Suprapubic skin (tissue), 4 donors: Measurements from ENCODE around the gene ACSF2. TPM values are rescaled to one million over a fixed set of nuclear protein-coding genes. Genes with fewer than 3 reads are reported as not detected.
A peak's percentile ranks its signal among the peaks of the same experiment; 100 is the strongest.

ENCODE experiments used
- DNase-seq, 2 donors: peaks; one replicate each; pipeline ENCODE4 v3.0.0-alpha.2; 2019; ENCODE audit warnings: low spot score in 2 of 2
- H3K27ac ChIP-seq: fragments of 200-600 bp; sonication (generic); one replicate; pipeline ENCODE4 v1.5.1; 2019
- H3K27me3 ChIP-seq: fragments of 200-600 bp; sonication (generic); one replicate; pipeline ENCODE4 v1.5.1; 2019
- H3K36me3 ChIP-seq: fragments of 200-600 bp; sonication (generic); one replicate; pipeline ENCODE4 v1.5.1; 2019
- H3K4me1 ChIP-seq: fragments of 200-600 bp; sonication (generic); one replicate; pipeline ENCODE4 v1.5.1; 2019
- H3K4me3 ChIP-seq: fragments of 200-600 bp; sonication (generic); one replicate; pipeline ENCODE4 v1.5.1; 2019; ENCODE audit warnings: mild to moderate bottlenecking
- H3K9me3 ChIP-seq: fragments of 200-600 bp; sonication (generic); one replicate; pipeline ENCODE4 v1.5.1; 2019
- CTCF ChIP-seq, 2 donors: fragments of 200-600 bp in 1 of 2; fragments of 450-650 bp in 1 of 2; sonication (generic) in 1 of 2; IDR thresholded peaks; one replicate each; pipeline ENCODE4 v1.5.1; 2016 to 2019; ENCODE audit warnings: antibody characterized with exemption in 2 of 2, mild to moderate bottlenecking in 1 of 2, moderate library complexity in 1 of 2
- EP300 ChIP-seq: sonication (generic); formaldehyde crosslinking; IDR thresholded peaks from one replicate; pipeline ENCODE4 v1.6.1; 2017; ENCODE audit warnings: antibody characterized with exemption
- POLR2A ChIP-seq, 2 donors: fragments of 450-650 bp; IDR thresholded peaks; one replicate each; pipeline ENCODE4 v1.6.1; 2017; ENCODE audit warnings: antibody characterized with exemption in 2 of 2, mild to moderate bottlenecking in 2 of 2, moderate library complexity in 2 of 2
- POLR2AphosphoS5 ChIP-seq, 3 donors: sonication (generic); formaldehyde crosslinking; IDR thresholded peaks; one replicate each; pipeline ENCODE4 v1.6.1; 2017; ENCODE audit warnings: antibody characterized with exemption in 3 of 3
- WGBS: methylation state at CpG from one replicate; pipeline ENCODE4 v1.1.5; 2018; 5-methylcytosine and 5-hydroxymethylcytosine counted together
- total RNA-seq, 4 donors: library from RNA; depleted of rRNA; stranded (reverse); fragments of >200 nt; gene quantifications; one replicate each; pipeline ENCODE4 v1.1.0, GENCODE V29; 2016

Gene ACSF2
- total RNA-seq, 4 donors from 2014 or later: 61.2 to 164 (median 69.8) TPM

- Histone ChIP-seq H3K27me3 (no peaks in the 10 kb centered on the region), H3K4me1 (peaks cover 21% of the 10 kb centered on the region), H3K9me3 (no peaks in the 10 kb centered on the region), H3K36me3 (no peaks in the 10 kb centered on the region), H3K27ac (no peak overlapping the region), H3K4me3 (no peak overlapping the region)
- TF ChIP-seq POLR2AphosphoS5 (IDR thresholded peaks at IDR 0.05) (no peak), EP300 (no peak), POLR2A (IDR thresholded peaks at IDR 0.05) (no peak), CTCF (IDR thresholded peaks at IDR 0.05) (no peak)
- 79% methylated on average over 4 of the region's 4 CpGs for WGBS
- no peak for DNase-seq
Measured at GRCh38 chr17:50517011-50517410, 91.0 kb downstream of the ACSF2 start.

GRCh38 chr17:50517504-50518383, 91.7 kb downstream of the ACSF2 start:
- H3K4me1 ChIP-seq: peaks cover 21% of the 10 kb centered on the region
- 84% methylated on average over 8 of the region's 8 CpGs for WGBS
- H3K27ac ChIP-seq: no peak overlapping the region

GRCh38 chr17:50518384-50519023, 92.5 kb downstream of the ACSF2 start:
- no peak for DNase-seq
- H3K27ac ChIP-seq: peak overlapping the region; percentile 29
- 75% methylated on average over 10 of the region's 13 CpGs for WGBS
- H3K9me3 ChIP-seq: no peaks in the 10 kb centered on the region
- H3K27me3 ChIP-seq: no peaks in the 10 kb centered on the region
- peaks cover 21% of the 10 kb centered on the region for H3K4me1 ChIP-seq
- H3K4me3 ChIP-seq: no peak overlapping the region
- no peaks in the 10 kb centered on the region for H3K36me3 ChIP-seq
- TF ChIP-seq POLR2A (IDR thresholded peaks at IDR 0.05): no peak
- TF ChIP-seq CTCF (IDR thresholded peaks at IDR 0.05): no peak
- TF ChIP-seq EP300: no peak
- TF ChIP-seq POLR2AphosphoS5 (IDR thresholded peaks at IDR 0.05): no peak

More at GRCh38 chr17:50517504-50518383, 91.7 kb downstream of the ACSF2 start:
- TF ChIP-seq POLR2A (IDR thresholded peaks at IDR 0.05) (no peak), EP300 (no peak), POLR2AphosphoS5 (IDR thresholded peaks at IDR 0.05) (no peak), CTCF (IDR thresholded peaks at IDR 0.05) (no peak)
- Histone ChIP-seq H3K4me3 (no peak overlapping the region), H3K27me3 (no peaks in the 10 kb centered on the region), H3K36me3 (no peaks in the 10 kb centered on the region), H3K9me3 (no peaks in the 10 kb centered on the region)
- DNase-seq: no peak

- Histone ChIP-seq H3K36me3 (no peaks in the 10 kb centered on the region), H3K27me3 (no peaks in the 10 kb centered on the region), H3K4me1 (peaks cover 20% of the 10 kb centered on the region), H3K4me3 (no peak overlapping the region), H3K9me3 (no peaks in the 10 kb centered on the region), H3K27ac (no peak overlapping the region)
- no peak for DNase-seq
- TF ChIP-seq EP300: no peak
- WGBS: 86% methylated on average over 8 of the region's 8 CpGs
Measured at GRCh38 chr17:50519141-50519834, 93.3 kb downstream of the ACSF2 start.

- Histone ChIP-seq H3K9me3 (no peaks in the 10 kb centered on the region), H3K27ac (no peak overlapping the region), H3K4me3 (no peak overlapping the region), H3K36me3 (no peaks in the 10 kb centered on the region), H3K4me1 (peaks cover 8% of the 10 kb centered on the region), H3K27me3 (no peaks in the 10 kb centered on the region)
- TF ChIP-seq POLR2AphosphoS5 (IDR thresholded peaks at IDR 0.05) (no peak), EP300 (no peak), CTCF (IDR thresholded peaks at IDR 0.05) (no peak), POLR2A (IDR thresholded peaks at IDR 0.05) (no peak)
- DNase-seq: no peak
- 91% methylated on average over 2 of the region's 2 CpGs for whole genome bisulfite sequencing
Measured at GRCh38 chr17:50520483-50520882, 94.5 kb downstream of the ACSF2 start.
